ENCODE results near the gene ANKRD50.
A peak's percentile ranks its signal among the peaks of the same experiment; 100 is the strongest.

Gene ANKRD50, protein sequence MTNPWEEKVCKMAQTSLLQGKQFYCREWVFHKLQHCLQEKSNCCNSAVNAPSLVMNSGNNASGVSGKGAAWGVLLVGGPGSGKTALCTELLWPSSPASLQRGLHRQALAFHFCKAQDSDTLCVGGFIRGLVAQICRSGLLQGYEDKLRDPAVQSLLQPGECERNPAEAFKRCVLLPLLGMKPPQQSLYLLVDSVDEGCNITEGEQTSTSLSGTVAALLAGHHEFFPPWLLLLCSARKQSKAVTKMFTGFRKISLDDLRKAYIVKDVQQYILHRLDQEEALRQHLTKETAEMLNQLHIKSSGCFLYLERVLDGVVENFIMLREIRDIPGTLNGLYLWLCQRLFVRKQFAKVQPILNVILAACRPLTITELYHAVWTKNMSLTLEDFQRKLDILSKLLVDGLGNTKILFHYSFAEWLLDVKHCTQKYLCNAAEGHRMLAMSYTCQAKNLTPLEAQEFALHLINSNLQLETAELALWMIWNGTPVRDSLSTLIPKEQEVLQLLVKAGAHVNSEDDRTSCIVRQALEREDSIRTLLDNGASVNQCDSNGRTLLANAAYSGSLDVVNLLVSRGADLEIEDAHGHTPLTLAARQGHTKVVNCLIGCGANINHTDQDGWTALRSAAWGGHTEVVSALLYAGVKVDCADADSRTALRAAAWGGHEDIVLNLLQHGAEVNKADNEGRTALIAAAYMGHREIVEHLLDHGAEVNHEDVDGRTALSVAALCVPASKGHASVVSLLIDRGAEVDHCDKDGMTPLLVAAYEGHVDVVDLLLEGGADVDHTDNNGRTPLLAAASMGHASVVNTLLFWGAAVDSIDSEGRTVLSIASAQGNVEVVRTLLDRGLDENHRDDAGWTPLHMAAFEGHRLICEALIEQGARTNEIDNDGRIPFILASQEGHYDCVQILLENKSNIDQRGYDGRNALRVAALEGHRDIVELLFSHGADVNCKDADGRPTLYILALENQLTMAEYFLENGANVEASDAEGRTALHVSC (N-terminal part only)

GRCh38 chr4:124712372-124713184, at the start of gene ANKRD50:
Gene ANKRD50, minus strand, starts transcription at chr4:124712732. Its CDS starts 2,221 bp downstream, at chr4:124710511.
- DNase-seq (ENCODE audit: low read depth): peak; percentile 4

DNA sequence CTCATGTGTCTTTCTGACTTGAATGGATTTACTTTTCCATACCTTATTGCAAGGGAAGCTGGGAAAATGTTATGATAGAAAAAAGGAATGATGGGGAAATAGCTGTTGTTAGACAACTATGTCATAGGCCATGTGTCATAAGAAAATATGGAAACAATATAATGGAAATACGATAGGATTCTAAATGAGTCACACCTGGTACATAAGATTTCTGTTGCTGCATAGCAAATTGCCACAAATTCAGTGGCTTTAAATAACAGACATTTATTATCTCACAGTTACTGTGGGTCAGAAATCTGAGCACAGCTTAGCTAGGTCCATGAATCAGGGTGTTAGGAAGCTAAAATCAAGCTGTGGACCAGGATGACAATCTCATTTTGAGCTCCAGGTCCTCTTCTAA, 44.6 kb upstream of the ANKRD50 start:
- no peak for DNase-seq (ENCODE audit: low read depth)

DNA sequence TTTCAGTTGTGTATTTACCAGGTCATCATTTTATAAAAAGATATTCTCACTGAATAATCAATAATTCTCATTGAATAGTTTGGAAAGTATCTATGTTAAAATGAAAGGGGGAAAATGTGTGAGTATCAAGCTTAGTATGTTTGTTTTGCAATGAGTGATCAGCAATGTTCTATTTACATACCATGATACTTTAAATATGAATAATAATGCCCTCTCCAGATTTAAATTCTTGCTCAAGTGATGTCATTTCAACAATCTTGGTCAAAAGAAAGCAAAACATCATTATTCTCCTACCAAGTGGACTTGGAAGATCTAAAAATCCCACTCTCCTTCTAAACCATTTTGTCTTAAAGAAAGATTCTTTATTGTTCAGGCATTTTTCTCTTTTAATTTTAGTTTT, 42.1 kb upstream of the ANKRD50 start:
- no peak for DNase-seq (ENCODE audit: low read depth)

- no peak for DNase-seq (ENCODE audit: low read depth)
Observed at GRCh38 chr4:124753941-124754581, 41.5 kb upstream of the ANKRD50 start.

- DNase-seq (ENCODE audit: low read depth): no peak
Observed at GRCh38 chr4:124749421-124749820, 36.9 kb upstream of the ANKRD50 start.

DNA sequence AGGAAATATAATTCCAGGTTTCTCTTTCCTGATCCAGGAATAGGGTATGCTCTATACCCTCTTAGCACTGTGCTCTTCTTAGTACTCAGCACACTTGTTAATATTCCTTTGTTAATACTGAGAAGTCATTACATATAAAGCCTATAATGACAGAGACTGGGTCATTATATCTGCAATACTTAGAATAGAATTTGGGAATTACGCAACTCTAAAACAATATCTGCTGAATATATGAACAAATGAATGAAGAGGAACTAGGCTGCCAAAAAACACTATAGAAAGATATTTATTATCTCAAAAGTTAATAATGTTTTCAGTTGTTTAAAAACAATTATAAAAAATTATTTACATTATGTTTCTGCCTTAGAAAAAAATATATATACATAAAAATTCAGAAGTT, 36.4 kb upstream of the ANKRD50 start:
- DNase-seq (ENCODE audit: low read depth): no peak

DNA sequence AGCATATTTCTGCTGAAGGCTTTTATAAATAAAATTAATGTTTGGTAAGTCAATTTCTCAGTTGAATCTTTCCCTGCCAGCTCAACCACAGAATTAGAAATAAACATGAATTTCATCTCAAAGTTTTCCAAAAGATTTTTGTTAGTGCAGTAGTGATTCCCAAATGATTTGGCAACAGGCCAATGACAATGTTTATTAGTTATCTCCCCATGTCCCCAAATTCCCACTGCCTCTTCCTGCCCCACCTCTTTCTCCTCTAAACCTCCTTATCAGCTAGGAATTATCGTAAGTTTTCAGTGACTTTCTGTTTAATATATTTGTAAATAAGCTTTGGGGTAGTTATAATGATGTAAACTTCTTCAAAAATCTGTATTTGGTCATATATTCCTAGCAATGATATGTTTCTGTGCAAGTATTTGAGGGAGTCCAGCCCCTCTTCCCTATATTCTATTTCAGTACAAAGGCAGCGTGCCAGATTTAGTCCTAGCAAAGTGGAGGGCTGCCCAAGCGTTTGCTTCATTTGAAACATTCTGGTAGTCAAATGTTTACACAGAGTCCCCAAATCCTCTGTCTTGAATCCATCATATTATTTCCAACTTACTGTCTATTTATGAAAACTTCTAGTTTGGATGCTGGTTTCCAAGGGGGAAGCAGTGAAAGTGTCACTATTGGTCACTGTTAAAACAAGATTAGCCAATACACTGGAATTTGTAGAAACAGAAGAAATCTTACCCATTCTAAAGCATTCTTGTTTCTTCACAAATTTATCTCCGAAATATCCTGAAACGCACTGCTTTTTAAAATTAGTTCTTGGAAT, 33.7 kb upstream of the ANKRD50 start:
- DNase-seq (ENCODE audit: low read depth): no peak

DNA sequence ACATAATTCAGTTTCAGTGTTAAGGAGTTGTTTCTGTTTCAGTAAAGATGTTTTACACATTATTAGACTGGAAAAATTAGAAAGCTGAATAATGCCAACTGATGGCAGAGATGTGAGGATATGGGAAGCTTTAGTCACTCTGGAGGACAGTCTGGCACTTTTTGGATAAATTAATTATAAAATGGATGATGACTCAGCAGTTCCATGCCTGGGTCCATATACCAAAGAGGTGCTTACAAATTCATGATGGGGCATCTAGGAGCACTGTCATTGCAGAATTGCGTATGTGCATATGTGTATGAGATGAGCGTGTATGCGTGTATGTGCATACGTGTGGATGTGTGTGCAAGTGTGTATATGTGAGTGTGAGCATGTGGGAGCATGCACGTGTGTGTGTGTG, 31.2 kb upstream of the ANKRD50 start:
- no peak for DNase-seq (ENCODE audit: low read depth)

GRCh38 chr4:124740501-124740900, 28.0 kb upstream of the ANKRD50 start:
- no peak for DNase-seq (ENCODE audit: low read depth)

- no peak for DNase-seq (ENCODE audit: low read depth)
Observed at GRCh38 chr4:124738994-124739393, 26.5 kb upstream of the ANKRD50 start.

DNA sequence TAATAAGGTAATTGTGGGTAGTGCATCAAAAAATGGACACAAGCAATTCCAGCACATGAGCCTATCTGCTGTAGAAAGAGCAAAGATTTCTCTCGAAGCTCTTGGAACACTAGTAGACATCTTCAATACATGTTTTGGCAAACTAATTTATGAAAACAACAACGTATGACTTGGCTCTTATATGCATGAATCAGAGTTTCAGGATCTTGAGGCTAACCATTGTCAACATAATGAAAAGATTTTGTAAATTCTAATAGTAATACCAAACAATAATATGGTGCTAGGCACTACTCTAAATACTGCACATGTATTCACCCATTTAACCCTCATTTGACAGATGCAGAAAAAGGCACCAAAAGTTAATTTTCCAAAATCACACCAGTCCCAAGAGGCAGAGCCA, 25.1 kb upstream of the ANKRD50 start:
- no peak for DNase-seq (ENCODE audit: low read depth)

DNA sequence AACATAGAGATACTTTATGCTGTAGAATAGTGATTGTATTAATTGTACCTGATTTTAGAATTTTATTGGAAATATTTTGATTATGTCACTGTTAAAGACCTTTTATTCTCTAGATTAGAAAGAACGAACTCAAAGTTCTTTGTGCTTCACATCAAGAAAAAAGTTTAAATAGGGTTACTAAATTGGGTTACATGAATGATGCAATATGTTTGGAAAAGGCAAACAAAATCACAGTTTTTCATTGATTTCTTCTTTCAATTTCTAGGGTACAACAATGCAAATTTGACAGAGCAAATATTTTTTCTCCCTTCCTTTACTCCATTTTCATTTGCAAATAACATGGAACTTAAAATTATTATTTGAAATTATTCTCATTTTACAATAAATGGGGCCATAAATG, 24.0 kb upstream of the ANKRD50 start:
- no peak for DNase-seq (ENCODE audit: low read depth)

DNA sequence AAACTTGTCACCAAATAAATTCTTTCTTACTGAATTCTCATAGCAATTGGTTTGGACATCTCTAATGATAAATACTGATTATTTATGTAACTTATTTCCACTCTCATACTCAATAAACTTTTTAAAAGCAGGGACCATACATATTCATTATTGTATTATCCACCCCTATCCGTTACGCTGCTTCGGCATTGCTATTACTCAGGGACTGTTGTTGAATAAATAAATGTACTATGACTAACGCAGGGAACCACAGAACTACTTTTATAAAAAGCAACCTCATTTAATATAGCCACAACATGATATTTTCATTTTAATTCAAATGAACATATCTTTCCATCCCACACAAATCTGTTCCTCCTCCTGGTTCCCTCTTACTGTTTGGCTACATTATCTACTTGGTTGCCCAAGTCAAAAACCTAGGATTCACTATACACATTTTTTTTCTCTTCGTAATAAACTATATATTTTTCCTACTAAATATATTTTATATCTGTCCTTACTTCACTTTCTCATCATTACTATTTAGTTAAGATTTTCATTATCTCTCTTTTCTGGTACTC, 14.9 kb upstream of the ANKRD50 start:
- no peak for DNase-seq (ENCODE audit: low read depth)

DNA sequence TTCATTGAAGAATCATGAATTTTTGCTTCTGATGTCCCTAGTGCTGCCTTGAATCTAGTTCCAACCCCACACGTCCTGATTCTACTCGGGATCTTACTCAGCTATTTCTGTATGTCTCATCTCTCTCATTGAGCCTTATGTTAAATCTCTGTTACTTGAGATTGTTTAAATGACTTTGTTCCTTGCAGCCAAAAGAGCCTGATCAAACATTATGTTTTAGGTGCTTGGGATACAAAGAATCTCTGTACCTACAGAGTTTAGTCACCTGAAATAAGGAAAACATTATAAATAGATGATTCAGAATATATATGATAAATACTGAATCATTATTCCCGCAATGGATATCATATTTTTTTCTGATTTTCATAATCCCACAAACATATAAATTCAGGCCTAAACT, 13.7 kb upstream of the ANKRD50 start:
- no peak for DNase-seq (ENCODE audit: low read depth)

DNA sequence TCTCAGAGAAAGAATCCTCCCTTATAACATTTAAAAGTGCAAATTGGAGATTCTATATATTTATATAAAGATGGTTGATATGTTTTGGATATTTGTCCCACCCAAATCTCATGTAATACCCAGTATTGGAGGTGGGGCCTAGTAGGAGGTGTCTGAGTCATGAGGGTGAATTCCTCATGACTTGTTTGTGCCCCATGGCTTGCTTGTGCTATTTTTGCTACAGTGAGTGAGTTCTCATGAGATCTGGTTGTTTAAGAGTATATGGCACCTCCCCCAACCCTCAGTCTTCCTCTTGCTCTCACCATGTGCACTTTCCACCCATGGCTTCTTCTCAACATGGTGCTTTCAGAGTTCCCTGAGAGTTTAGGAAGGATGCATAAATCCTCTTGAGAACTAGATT, 9.5 kb upstream of the ANKRD50 start:
- DNase-seq (ENCODE audit: low read depth): no peak

GRCh38 chr4:124717101-124717500, 4.6 kb upstream of the ANKRD50 start:
- no peak for DNase-seq (ENCODE audit: low read depth)

DNA sequence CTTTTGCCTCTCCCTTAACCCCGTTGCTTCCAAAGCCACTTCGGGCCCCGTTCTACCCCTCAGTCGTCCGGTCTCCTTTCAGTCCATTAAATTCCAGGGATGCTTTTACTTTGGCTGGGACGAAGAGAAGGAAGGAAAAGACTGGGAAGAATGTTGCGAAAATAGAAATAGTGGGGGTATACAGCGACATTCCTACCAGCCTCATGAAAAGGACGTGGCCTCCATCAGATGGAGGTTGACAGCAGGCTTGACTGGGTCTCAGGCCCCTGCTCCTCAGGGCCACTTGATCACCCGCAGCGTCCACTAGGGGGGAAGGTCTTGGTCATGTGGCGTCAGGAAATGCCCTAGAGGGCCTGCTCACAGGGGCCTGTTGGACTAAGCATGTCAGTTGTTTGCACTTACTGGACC, 657 bp upstream of the ANKRD50 start:
- no peak for DNase-seq (ENCODE audit: low read depth)

GRCh38 chr4:124711471-124712371, 811 bp downstream of the ANKRD50 start:
- no peak for DNase-seq (ENCODE audit: low read depth)

GRCh38 chr4:124710911-124711310, 1.6 kb downstream of the ANKRD50 start:
- DNase-seq (ENCODE audit: low read depth): no peak
